A673 (cell line): ENCODE data around the gene HS6ST3. TPM values are rescaled to one million over a fixed set of nuclear protein-coding genes. Genes with fewer than 3 reads are reported as not detected.
"Not testable (repeated sequence)": the region's sequence is repeated elsewhere in the genome, so short reads cannot be mapped to it uniquely, and the experiment has no call there.

Source experiments
- BruUV-seq: library from RNA; stranded (reverse); fragments of 400-500 nt; replicated peaks from 2 replicates; lab custom pipeline; 2021; lab: Mats Ljungman, UMichigan
- CTCF ChIA-PET: fragments of 300-600 bp; sonication (Branson Sonifier 250); formaldehyde crosslinking; loops from one replicate; lab custom pipeline; 2022; ENCODE audit warnings: antibody characterized with exemption; lab: Charles Lee
- POLR2A ChIA-PET: fragments of 300-600 bp; sonication (Branson Sonifier 250); formaldehyde crosslinking; loops from one replicate; lab custom pipeline; 2022; ENCODE audit warnings: antibody characterized with exemption; ENCODE audit not compliant: low non-redundant PET; lab: Charles Lee
- DNase-seq: peaks from one replicate; pipeline ENCODE4 v3.0.0-alpha.2; 2015; ENCODE audit warnings: low spot score
- H3K27ac ChIP-seq: fragments of 200-600 bp; sonication (generic); 2 replicates; pipeline ENCODE4 v1.5.1; 2016; ENCODE audit warnings: mixed run types, low read depth, mild to moderate bottlenecking, mixed read lengths, antibody characterized with exemption, low read length; ENCODE audit not compliant: poor library complexity, severe bottlenecking
- H3K27me3 ChIP-seq: fragments of 200-600 bp; sonication (generic); replicated peaks from 2 replicates; pipeline ENCODE4 v1.6.1; 2017; ENCODE audit warnings: mixed run types, low read depth, mild to moderate bottlenecking, mixed read lengths, antibody characterized with exemption, low read length; ENCODE audit not compliant: insufficient read depth, poor library complexity
- H3K36me3 ChIP-seq: fragments of 200-600 bp; sonication (generic); 2 replicates; pipeline ENCODE4 v1.6.1; 2016; ENCODE audit warnings: mixed run types, mild to moderate bottlenecking, mixed read lengths, antibody characterized with exemption, low read length; ENCODE audit not compliant: insufficient read depth, poor library complexity, severe bottlenecking
- H3K4me1 ChIP-seq: fragments of 200-600 bp; sonication (generic); 2 replicates; pipeline ENCODE4 v1.6.1; 2017; ENCODE audit warnings: mixed run types, mild to moderate bottlenecking, mixed read lengths, antibody characterized with exemption, low read length; ENCODE audit not compliant: insufficient read depth, poor library complexity, severe bottlenecking
- H3K4me3 ChIP-seq: fragments of 200-600 bp; sonication (generic); 2 replicates; pipeline ENCODE4 v1.5.1; 2016; ENCODE audit warnings: low read depth, mixed run types, mild to moderate bottlenecking, mixed read lengths, low read length; ENCODE audit not compliant: poor library complexity, severe bottlenecking
- H3K9me3 ChIP-seq: fragments of 200-600 bp; sonication (generic); 2 replicates; pipeline ENCODE4 v1.6.1; 2016; ENCODE audit warnings: mixed run types, low read depth, mild to moderate bottlenecking, mixed read lengths, antibody characterized with exemption, low read length; ENCODE audit not compliant: poor library complexity, severe bottlenecking
- CTCF ChIP-seq: fragments of 300-800, 200-600 bp; sonication (generic); conservative IDR thresholded peaks from 2 replicates; pipeline ENCODE4 v1.5.1; 2017; ENCODE audit warnings: low read depth, mild to moderate bottlenecking, antibody characterized with exemption, low read length, moderate library complexity, mixed read lengths
- EZH2 ChIP-seq: fragments of 200-600 bp; sonication (generic); IDR thresholded peaks from 2 replicates; pipeline ENCODE4 v1.6.1; 2017; ENCODE audit warnings: borderline replicate concordance, low read depth, mild to moderate bottlenecking, mixed read lengths, antibody characterized with exemption, low read length; ENCODE audit not compliant: poor library complexity, severe bottlenecking
- intact Hi-C: fragments of 100-400 bp; cut with micrococcal nuclease; formaldehyde crosslinking; loops from one replicate; pipeline ENCODE4 v1.10.0; 2022; ENCODE audit not compliant: unreplicated experiment
- total RNA-seq: library from RNA; stranded (reverse); gene quantifications from 2 replicates; pipeline ENCODE4 v1.2.3, GENCODE V29; 2021

Gene HS6ST3
- total RNA-seq, 1 experiment from 2014 or later, result not detected

- H3K4me3 ChIP-seq, result no peak overlapping the region
- intact Hi-C loops, result no loop called here
- no TSS peak for BruUV-seq
- no peaks in the 10 kb centered on the region for H3K36me3 ChIP-seq
- no peaks in the 10 kb centered on the region for H3K27me3 ChIP-seq
- H3K4me1 ChIP-seq, result no peaks in the 10 kb centered on the region
- no peak for TF ChIP-seq CTCF
- no peak for TF ChIP-seq EZH2
- no peaks in the 10 kb centered on the region for H3K9me3 ChIP-seq
- no peak for DNase-seq
- ChIA-PET CTCF (no interaction called here), POLR2A (no interaction called here)
- no peak overlapping the region for H3K27ac ChIP-seq
Observed at GRCh38 chr13:96771486-96772367, 681.8 kb downstream of the HS6ST3 start.

GRCh38 chr13:96772426-96772825 lies 682.5 kb downstream of the HS6ST3 start:
- CTCF ChIA-PET, result no interaction called here
- intact Hi-C loops, result no loop called here
- Histone ChIP-seq H3K4me1 (no peaks in the 10 kb centered on the region), H3K27ac (no peak overlapping the region), H3K4me3 (no peak overlapping the region), H3K9me3 (no peaks in the 10 kb centered on the region), H3K27me3 (no peaks in the 10 kb centered on the region), H3K36me3 (no peaks in the 10 kb centered on the region)
- POLR2A ChIA-PET, result no interaction called here
- no TSS peak for BruUV-seq
- TF ChIP-seq EZH2, result no peak
- no peak for TF ChIP-seq CTCF
- DNase-seq, result no peak

- POLR2A ChIA-PET, DNase-seq, intact Hi-C loops, H3K36me3 ChIP-seq, H3K27ac ChIP-seq, H3K4me1 ChIP-seq, CTCF ChIA-PET, H3K27me3 ChIP-seq, H3K4me3 ChIP-seq, BruUV-seq, H3K9me3 ChIP-seq: not testable (repeated sequence)
Observed at GRCh38 chr13:96778302-96778701, 688.4 kb downstream of the HS6ST3 start.
